ENCODE measurements around the gene LELP1.
"Not testable (repeated sequence)": the region's sequence is repeated elsewhere in the genome, so short reads cannot be mapped to it uniquely, and the experiment has no call there.

- TF ChIP-seq CTCF, POLR2A (IDR thresholded peaks at IDR 0.05): not testable (repeated sequence)
These were observed 14.9 kb upstream of the LELP1 start for GRCh38 chr1:153188301-153188700.

All from Peyer's patch (tissue), 4 donors.